Vagina (tissue), 2 donors: Measurements from ENCODE around the gene MOGAT1.

Experiments
- POLR2AphosphoS5 ChIP-seq, 2 donors: sonication (generic); formaldehyde crosslinking; IDR thresholded peaks; one replicate each; pipeline ENCODE4 v1.9.0; 2017; ENCODE audit warnings: antibody characterized with exemption in 2 of 2, mild to moderate bottlenecking in 2 of 2, low read depth in 1 of 2; ENCODE audit not compliant: insufficient read depth in 1 of 2
- TF ChIP-seq, protein P1 (sequence below), 3 experiments: fragments of 450-650 bp in 2 of 3; fragments of 200-600 bp in 1 of 3; sonication (generic) in 1 of 3; IDR thresholded peaks; one replicate each; pipeline ENCODE4 v1.5.1; 2017 to 2019; ENCODE audit warnings: antibody characterized with exemption in 3 of 3, mild to moderate bottlenecking in 2 of 3, moderate library complexity in 2 of 3

DNA sequence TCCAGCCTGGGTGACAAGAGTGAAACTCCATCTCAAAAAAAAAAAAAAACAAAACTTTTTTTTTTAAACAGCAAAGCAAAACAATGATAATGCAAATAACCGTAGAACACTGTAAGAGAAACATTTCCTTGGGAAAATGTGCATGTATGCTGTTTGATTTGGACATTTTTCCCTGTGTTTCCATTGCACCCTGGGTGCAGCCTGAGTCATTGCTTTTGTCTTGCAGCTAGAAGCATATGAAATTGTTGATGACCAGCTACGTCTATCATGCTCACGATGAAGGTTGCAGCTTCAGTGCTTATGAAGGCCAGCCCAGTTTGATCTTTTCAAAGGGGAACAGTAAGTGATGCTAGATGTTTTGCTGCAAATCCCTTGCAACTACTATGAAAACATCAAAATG, 41.5 kb downstream of the MOGAT1 start:
- TF ChIP-seq, protein P1, sequence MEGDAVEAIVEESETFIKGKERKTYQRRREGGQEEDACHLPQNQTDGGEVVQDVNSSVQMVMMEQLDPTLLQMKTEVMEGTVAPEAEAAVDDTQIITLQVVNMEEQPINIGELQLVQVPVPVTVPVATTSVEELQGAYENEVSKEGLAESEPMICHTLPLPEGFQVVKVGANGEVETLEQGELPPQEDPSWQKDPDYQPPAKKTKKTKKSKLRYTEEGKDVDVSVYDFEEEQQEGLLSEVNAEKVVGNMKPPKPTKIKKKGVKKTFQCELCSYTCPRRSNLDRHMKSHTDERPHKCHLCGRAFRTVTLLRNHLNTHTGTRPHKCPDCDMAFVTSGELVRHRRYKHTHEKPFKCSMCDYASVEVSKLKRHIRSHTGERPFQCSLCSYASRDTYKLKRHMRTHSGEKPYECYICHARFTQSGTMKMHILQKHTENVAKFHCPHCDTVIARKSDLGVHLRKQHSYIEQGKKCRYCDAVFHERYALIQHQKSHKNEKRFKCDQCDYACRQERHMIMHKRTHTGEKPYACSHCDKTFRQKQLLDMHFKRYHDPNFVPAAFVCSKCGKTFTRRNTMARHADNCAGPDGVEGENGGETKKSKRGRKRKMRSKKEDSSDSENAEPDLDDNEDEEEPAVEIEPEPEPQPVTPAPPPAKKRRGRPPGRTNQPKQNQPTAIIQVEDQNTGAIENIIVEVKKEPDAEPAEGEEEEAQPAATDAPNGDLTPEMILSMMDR (IDR thresholded peaks at IDR 0.05) = no peak
- no peak for TF ChIP-seq POLR2AphosphoS5 (IDR thresholded peaks at IDR 0.05; ENCODE audit: insufficient read depth in 1 of 2, low read depth in 1 of 2)
